Measurements from ENCODE around the gene GPR26.

GPR26 gene

GRCh38 chr10:123636598-123637325 lies 29.4 kb upstream of the GPR26 start:
- in situ Hi-C loops (cut with MboI; ENCODE audit: low sequenced_read_pairs, unreplicated experiment) = no loop called here
- no peak for DNase-seq (ENCODE audit: low spot score)
- TF ChIP-seq, protein P1, sequence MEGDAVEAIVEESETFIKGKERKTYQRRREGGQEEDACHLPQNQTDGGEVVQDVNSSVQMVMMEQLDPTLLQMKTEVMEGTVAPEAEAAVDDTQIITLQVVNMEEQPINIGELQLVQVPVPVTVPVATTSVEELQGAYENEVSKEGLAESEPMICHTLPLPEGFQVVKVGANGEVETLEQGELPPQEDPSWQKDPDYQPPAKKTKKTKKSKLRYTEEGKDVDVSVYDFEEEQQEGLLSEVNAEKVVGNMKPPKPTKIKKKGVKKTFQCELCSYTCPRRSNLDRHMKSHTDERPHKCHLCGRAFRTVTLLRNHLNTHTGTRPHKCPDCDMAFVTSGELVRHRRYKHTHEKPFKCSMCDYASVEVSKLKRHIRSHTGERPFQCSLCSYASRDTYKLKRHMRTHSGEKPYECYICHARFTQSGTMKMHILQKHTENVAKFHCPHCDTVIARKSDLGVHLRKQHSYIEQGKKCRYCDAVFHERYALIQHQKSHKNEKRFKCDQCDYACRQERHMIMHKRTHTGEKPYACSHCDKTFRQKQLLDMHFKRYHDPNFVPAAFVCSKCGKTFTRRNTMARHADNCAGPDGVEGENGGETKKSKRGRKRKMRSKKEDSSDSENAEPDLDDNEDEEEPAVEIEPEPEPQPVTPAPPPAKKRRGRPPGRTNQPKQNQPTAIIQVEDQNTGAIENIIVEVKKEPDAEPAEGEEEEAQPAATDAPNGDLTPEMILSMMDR (IDR thresholded peaks at IDR 0.05; ENCODE audit: borderline replicate concordance, control extremely low read depth, extremely low read depth, insufficient read depth, missing control alignments) = no peak

DNA sequence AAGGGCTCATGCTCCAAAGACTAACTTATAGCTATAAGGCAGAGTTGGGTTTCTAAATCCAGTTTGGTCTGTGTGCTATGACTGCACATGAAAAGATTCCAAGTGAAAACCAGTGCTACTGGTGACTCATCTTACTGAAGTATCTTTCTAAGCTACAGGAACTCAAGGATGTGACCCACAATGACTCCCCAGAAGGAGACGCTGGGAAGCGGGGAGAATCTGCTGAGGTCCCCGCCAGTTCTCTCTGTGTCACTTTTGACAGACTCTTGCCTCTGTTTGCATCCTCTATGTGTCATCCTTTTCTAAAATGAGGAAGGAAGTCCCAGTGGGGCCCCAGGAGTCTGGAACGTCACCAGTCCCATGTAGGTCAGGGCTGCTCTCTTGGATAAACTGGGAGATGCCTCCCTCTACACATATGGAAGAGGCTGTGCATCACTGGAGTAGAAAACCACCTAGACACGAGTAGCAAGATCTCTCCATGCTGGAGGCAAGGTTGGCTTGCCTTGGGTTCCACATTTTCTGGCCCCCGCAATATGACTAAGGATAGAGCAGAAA lies 28.8 kb upstream of the GPR26 start:
- TF ChIP-seq, protein P1 (IDR thresholded peaks at IDR 0.05; ENCODE audit: borderline replicate concordance, control extremely low read depth, extremely low read depth, insufficient read depth, missing control alignments) = no peak
- in situ Hi-C loops (cut with MboI; ENCODE audit: low sequenced_read_pairs, unreplicated experiment) = no loop called here
- no peak for DNase-seq (ENCODE audit: low spot score)

- in situ Hi-C loops (cut with MboI; ENCODE audit: low sequenced_read_pairs, unreplicated experiment) = no loop called here
- TF ChIP-seq, protein P1 (IDR thresholded peaks at IDR 0.05; ENCODE audit: borderline replicate concordance, control extremely low read depth, extremely low read depth, insufficient read depth, missing control alignments) = no peak
- DNase-seq (ENCODE audit: low spot score) = no peak
Observed at GRCh38 chr10:123639131-123639530, 27.0 kb upstream of the GPR26 start.

DNA sequence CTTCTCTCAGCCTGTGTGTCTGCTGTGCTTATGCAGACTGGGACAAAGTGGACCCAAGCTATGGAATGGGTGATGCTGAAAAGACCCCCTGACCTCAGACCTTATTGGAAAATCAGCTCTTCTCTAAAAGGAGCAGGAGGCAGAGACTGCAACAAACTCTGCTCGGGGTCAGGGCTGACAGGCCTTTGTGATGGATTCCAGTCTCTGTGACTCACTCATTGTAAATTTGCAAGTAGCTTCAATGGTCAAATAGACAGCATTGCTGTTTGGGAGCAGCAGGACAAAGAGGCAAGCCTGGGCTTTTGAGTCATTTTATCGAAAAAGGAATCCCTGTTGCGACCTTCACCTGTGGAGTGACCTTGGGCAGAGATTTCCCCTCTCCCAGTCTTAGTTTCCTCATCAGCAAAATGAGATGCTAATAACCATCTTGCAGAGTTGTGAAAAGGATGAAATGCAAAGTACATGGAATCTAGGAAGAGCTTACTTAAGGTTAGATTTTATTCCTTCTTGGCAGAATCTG lies 26.1 kb upstream of the GPR26 start:
- no peak for DNase-seq (ENCODE audit: low spot score)
- TF ChIP-seq, protein P1 (IDR thresholded peaks at IDR 0.05; ENCODE audit: borderline replicate concordance, control extremely low read depth, extremely low read depth, insufficient read depth, missing control alignments) = no peak
- in situ Hi-C loops (cut with MboI; ENCODE audit: low sequenced_read_pairs, unreplicated experiment) = no loop called here

DNA sequence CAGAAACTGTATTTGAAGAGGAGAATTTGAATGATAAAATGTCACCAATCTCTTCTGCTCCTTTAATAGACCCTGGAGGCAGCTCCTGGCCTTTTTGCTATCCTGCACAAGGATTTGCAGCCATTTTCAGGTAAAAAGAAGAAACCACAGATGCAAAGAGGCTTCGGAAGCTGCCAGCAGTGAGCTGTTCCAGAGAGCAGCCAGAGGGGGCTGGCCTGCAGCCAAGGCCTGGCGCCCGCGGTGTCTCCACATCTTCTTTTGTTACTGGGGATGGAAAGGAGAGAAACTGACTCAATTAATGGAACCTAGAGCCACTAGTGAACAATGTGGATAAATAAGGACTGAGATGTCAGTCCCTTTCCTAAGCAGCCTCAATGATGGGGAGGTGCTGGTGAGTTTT lies 23.9 kb upstream of the GPR26 start:
- TF ChIP-seq, protein P1 (IDR thresholded peaks at IDR 0.05; ENCODE audit: borderline replicate concordance, control extremely low read depth, extremely low read depth, insufficient read depth, missing control alignments) = no peak
- DNase-seq (ENCODE audit: low spot score) = no peak
- in situ Hi-C loops (cut with MboI; ENCODE audit: low sequenced_read_pairs, unreplicated experiment) = no loop called here

- in situ Hi-C loops (cut with MboI; ENCODE audit: low sequenced_read_pairs, unreplicated experiment) = no loop called here
- TF ChIP-seq, protein P1 (IDR thresholded peaks at IDR 0.05; ENCODE audit: borderline replicate concordance, control extremely low read depth, extremely low read depth, insufficient read depth, missing control alignments) = no peak
- no peak for DNase-seq (ENCODE audit: low spot score)
Observed at GRCh38 chr10:123642697-123643096, 23.5 kb upstream of the GPR26 start.

Measured in GM13976 (cell line).